GM18909 (cell line): ENCODE measurements around the gene B4GALNT3.

Experiments
- ATAC-seq: cut with Tn5 transposase; IDR thresholded peaks from one replicate; pipeline ENCODE4 v1.9.1; 2021; ENCODE audit warnings: mild to moderate bottlenecking; ENCODE audit not compliant: unreplicated experiment, poor library complexity

Gene B4GALNT3

GRCh38 chr12:586318-587071 lies 126.8 kb downstream of the B4GALNT3 start:
- no peak for ATAC-seq

GRCh38 chr12:587132-588023 lies 127.6 kb downstream of the B4GALNT3 start:
- ATAC-seq, result no peak

GRCh38 chr12:588024-588322 lies 128.2 kb downstream of the B4GALNT3 start:
- ATAC-seq, result no peak

GRCh38 chr12:588646-589045 lies 128.9 kb downstream of the B4GALNT3 start:
- no peak for ATAC-seq

- no peak for ATAC-seq
Measured at GRCh38 chr12:590206-590750, 130.5 kb downstream of the B4GALNT3 start.

GRCh38 chr12:591167-592023 lies 131.7 kb downstream of the B4GALNT3 start:
- no peak for ATAC-seq

GRCh38 chr12:592024-592505 lies 132.3 kb downstream of the B4GALNT3 start:
- no peak for ATAC-seq

- ATAC-seq, result no peak
Measured at GRCh38 chr12:593396-594270, 133.9 kb downstream of the B4GALNT3 start.

- ATAC-seq, result no peak
Measured at GRCh38 chr12:597926-598568, 138.3 kb downstream of the B4GALNT3 start.

GRCh38 chr12:599756-600155 lies 140.0 kb downstream of the B4GALNT3 start:
- no peak for ATAC-seq

- no peak for ATAC-seq
Measured at GRCh38 chr12:601976-602699, 142.4 kb downstream of the B4GALNT3 start.

GRCh38 chr12:602700-603068 lies 142.9 kb downstream of the B4GALNT3 start:
- ATAC-seq, result no peak

GRCh38 chr12:604956-605355 lies 145.2 kb downstream of the B4GALNT3 start:
- no peak for ATAC-seq

GRCh38 chr12:607541-608001 lies 147.8 kb downstream of the B4GALNT3 start:
- no peak for ATAC-seq

GRCh38 chr12:608413-608812 lies 148.7 kb downstream of the B4GALNT3 start:
- ATAC-seq, result no peak

- no peak for ATAC-seq
Measured at GRCh38 chr12:608921-609320, 149.2 kb downstream of the B4GALNT3 start.

- no peak for ATAC-seq
Measured at GRCh38 chr12:611721-612120, 152.0 kb downstream of the B4GALNT3 start.

- ATAC-seq, result no peak
Measured at GRCh38 chr12:612293-612692, 152.6 kb downstream of the B4GALNT3 start.
